ENCODE data around the gene AKAP5. TPM values are rescaled to one million over a fixed set of nuclear protein-coding genes. Genes with fewer than 3 reads are reported as not detected.

Gene AKAP5
- total and polyA plus RNA-seq, 2 experiments from 2014 or later, result 0.08 to 0.22 TPM

DNA sequence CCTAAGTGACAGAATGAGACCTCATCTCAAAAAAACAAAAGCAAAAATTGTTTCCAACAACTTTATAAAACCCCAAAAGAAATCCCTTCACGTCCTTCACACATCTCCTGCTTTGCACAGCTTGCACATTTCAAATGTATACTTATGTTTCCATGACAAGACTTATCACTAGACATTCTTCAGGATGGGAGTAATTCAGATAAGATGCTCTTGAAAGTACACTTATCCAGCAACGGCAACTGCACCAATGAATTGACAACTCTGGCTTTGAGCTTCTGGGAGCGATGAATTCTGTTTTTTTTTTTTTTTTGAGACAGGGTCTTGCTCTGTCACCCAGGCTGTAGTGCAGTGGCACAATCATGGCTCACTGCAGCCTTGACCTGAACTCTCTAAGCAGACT, 30.8 kb upstream of the AKAP5 start:
- no peaks in the 10 kb centered on the region for H3K79me2 ChIP-seq (ENCODE audit: insufficient read depth)
- WGBS, 2 experiments (ENCODE audit: low coverage in 1 of 2, low lambda C conversion rate in 2 of 2, missing lambda C conversion rate in 2 of 2), result 98 to 99% methylated on average over 3 of the region's 3 CpGs
- in situ Hi-C loops (cut with MboI), result no loop called here
- H3K9ac ChIP-seq, result no peak overlapping the region
- H3K36me3 ChIP-seq (ENCODE audit: low read depth), result peaks cover 29% of the 10 kb centered on the region; the same call in 1 of the 2 replicates
- H3K27ac ChIP-seq, result no peak overlapping the region
- peaks cover 23% of the 10 kb centered on the region for H3F3A ChIP-seq (ENCODE audit: insufficient read depth)
- H3K4me1 ChIP-seq (ENCODE audit: insufficient read depth), result peaks cover 23% of the 10 kb centered on the region
- H3K27me3 ChIP-seq (replicated peaks; ENCODE audit: insufficient read depth), result no peaks in the 10 kb centered on the region
- no peaks in the 10 kb centered on the region for H4K20me1 ChIP-seq (ENCODE audit: insufficient read depth)
- no peak for DNase-seq
- TF ChIP-seq EZH2 (IDR thresholded peaks at IDR 0.05; ENCODE audit: insufficient read depth, poor library complexity, severe bottlenecking), result no peak
- TF ChIP-seq EZH2phosphoT487 (IDR thresholded peaks at IDR 0.05; ENCODE audit: insufficient read depth, low read depth), result no peak
- no peaks in the 10 kb centered on the region for H3K9me3 ChIP-seq (ENCODE audit: low read depth)
- H3K9me2 ChIP-seq (ENCODE audit: insufficient read depth), result no peaks in the 10 kb centered on the region
- no peak overlapping the region for H3K4me2 ChIP-seq (ENCODE audit: unreplicated experiment)
- H3K4me3 ChIP-seq, result no peak overlapping the region
- no peak overlapping the region for H2AFZ ChIP-seq

DNA sequence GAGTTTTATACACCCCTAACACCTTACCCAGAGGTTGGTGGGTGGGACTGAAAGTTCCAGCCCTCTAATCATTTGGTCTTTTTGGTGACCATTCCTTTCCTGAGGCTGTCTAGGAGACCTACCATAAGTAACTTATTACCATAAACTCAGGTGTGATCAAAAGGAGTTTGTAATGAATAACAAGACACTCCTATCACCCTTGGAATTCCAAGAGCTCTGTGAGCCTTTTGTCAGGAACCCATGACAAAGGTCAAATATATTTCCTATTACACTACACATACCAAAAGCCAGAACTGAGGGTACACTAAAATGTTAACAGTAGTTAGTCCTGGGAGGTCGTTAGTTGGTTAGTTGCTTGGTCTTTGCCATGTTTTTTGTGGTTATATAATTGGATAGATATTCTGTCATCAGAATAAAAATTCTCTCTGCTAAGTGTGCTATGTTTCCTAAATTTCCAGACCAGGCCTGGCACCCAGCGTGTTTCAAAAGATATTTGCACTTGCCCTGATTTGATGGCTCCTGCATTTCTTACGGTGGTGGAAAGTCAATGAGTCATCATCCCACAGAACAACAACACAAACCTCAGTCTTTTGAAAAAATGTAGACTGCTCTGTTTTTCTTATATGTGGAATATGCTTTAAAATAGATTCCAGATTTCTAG, 27.0 kb upstream of the AKAP5 start:
- peak overlapping the region; percentile 17; the same call in 1 of the 2 replicates for H3K4me3 ChIP-seq
- peak; percentile 88 for DNase-seq
- H3K9me3 ChIP-seq (ENCODE audit: low read depth), result no peaks in the 10 kb centered on the region
- H3K9me2 ChIP-seq (ENCODE audit: insufficient read depth), result no peaks in the 10 kb centered on the region
- in situ Hi-C loops (cut with MboI), result no loop called here
- H3K9ac ChIP-seq, result no peak overlapping the region; the same call in 1 of the 2 replicates
- H3K4me2 ChIP-seq (ENCODE audit: unreplicated experiment), result peak overlapping the region; percentile 54
- 0 out of 2 replicates have a peak, but pooled peaks cover 12% of the 10 kb centered on the region for H3K36me3 ChIP-seq (ENCODE audit: low read depth)
- H3F3A ChIP-seq (ENCODE audit: insufficient read depth), result peaks cover 32% of the 10 kb centered on the region
- 6 to 7% methylated on average over 3 of the region's 3 CpGs for WGBS, 2 experiments (ENCODE audit: low coverage in 1 of 2, low lambda C conversion rate in 2 of 2, missing lambda C conversion rate in 2 of 2)
- H3K4me1 ChIP-seq (ENCODE audit: insufficient read depth), result peaks cover 31% of the 10 kb centered on the region
- H3K79me2 ChIP-seq (ENCODE audit: insufficient read depth), result no peaks in the 10 kb centered on the region
- no peaks in the 10 kb centered on the region for H4K20me1 ChIP-seq (ENCODE audit: insufficient read depth)
- no peak for TF ChIP-seq EZH2 (IDR thresholded peaks at IDR 0.05; ENCODE audit: insufficient read depth, poor library complexity, severe bottlenecking)
- TF ChIP-seq EZH2phosphoT487 (IDR thresholded peaks at IDR 0.05; ENCODE audit: insufficient read depth, low read depth), result no peak
- H2AFZ ChIP-seq, result no peak overlapping the region
- no peaks in the 10 kb centered on the region for H3K27me3 ChIP-seq (replicated peaks; ENCODE audit: insufficient read depth)
- peak overlapping the region; percentile 53 for H3K27ac ChIP-seq

DNA sequence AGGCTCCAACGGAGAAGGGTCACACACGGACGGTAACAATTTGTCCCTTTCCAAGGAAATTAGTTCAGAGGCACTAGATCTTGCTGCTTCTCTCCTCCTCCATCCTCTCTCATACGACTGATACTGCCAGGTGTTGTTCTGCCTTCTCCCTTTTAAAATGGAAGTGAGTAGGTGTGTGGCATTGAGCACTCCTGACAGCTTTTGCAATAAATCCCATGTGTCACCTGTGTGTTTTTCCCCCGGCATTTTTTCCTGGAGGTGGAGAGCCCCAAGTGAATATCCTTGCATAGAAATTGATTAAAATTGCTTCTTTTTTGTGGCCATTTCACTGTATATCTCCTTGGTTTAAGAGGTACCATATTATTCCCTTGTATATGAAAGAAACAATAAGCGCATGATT, 26.2 kb upstream of the AKAP5 start:
- Histone ChIP-seq H3K9ac (no peak overlapping the region; the same call in 1 of the 2 replicates), H3F3A (ENCODE audit: insufficient read depth) (peaks cover 32% of the 10 kb centered on the region), H3K4me3 (0 out of 2 replicates have a peak overlapping the region, but pooled peaks have one; percentile 12), H3K9me2 (ENCODE audit: insufficient read depth) (no peaks in the 10 kb centered on the region), H3K27ac (peak overlapping the region; percentile 53), H3K36me3 (ENCODE audit: low read depth) (0 out of 2 replicates have a peak, but pooled peaks cover 12% of the 10 kb centered on the region), H2AFZ (no peak overlapping the region), H3K79me2 (ENCODE audit: insufficient read depth) (no peaks in the 10 kb centered on the region), H3K4me2 (ENCODE audit: unreplicated experiment) (peak overlapping the region; percentile 54), H3K4me1 (ENCODE audit: insufficient read depth) (peaks cover 31% of the 10 kb centered on the region), H4K20me1 (ENCODE audit: insufficient read depth) (no peaks in the 10 kb centered on the region), H3K27me3 (replicated peaks; ENCODE audit: insufficient read depth) (no peaks in the 10 kb centered on the region), H3K9me3 (ENCODE audit: low read depth) (no peaks in the 10 kb centered on the region)
- in situ Hi-C loops (cut with MboI), result no loop called here
- 86 to 92% methylated on average over 6 of the region's 6 CpGs for WGBS, 2 experiments (ENCODE audit: low coverage in 1 of 2, low lambda C conversion rate in 2 of 2, missing lambda C conversion rate in 2 of 2)
- TF ChIP-seq EZH2phosphoT487 (IDR thresholded peaks at IDR 0.05; ENCODE audit: insufficient read depth, low read depth) (no peak), EZH2 (IDR thresholded peaks at IDR 0.05; ENCODE audit: insufficient read depth, poor library complexity, severe bottlenecking) (no peak)
- DNase-seq, result no peak

DNA sequence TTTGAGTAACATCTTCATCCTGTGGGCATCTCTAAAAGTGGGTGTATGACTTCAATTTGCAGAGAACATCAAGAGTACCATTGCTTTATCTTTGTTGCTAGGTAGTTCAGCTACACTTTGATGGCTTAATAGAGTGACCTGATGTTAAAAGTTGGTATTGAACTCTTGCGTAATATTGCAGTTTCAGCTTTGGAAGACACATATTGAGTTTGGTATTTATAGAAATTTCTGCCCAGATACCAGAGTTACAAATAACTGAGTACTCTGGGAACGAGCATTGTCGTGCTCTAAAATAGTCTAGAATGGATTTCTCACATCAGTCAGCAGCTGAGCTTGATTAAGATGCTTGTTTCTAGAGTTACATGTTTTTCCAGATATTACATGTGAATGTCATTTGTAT, 24.8 kb upstream of the AKAP5 start:
- Histone ChIP-seq H3K36me3 (ENCODE audit: low read depth) (0 out of 2 replicates have a peak, but pooled peaks cover 7% of the 10 kb centered on the region), H3K9ac (no peak overlapping the region), H3K9me3 (ENCODE audit: low read depth) (no peaks in the 10 kb centered on the region), H3K27me3 (replicated peaks; ENCODE audit: insufficient read depth) (no peaks in the 10 kb centered on the region), H3K79me2 (ENCODE audit: insufficient read depth) (no peaks in the 10 kb centered on the region), H3K4me3 (no peak overlapping the region), H3K9me2 (ENCODE audit: insufficient read depth) (no peaks in the 10 kb centered on the region), H3K27ac (no peak overlapping the region), H4K20me1 (ENCODE audit: insufficient read depth) (no peaks in the 10 kb centered on the region), H3F3A (ENCODE audit: insufficient read depth) (peaks cover 32% of the 10 kb centered on the region), H3K4me2 (ENCODE audit: unreplicated experiment) (no peak overlapping the region), H3K4me1 (ENCODE audit: insufficient read depth) (peaks cover 37% of the 10 kb centered on the region), H2AFZ (no peak overlapping the region)
- in situ Hi-C loops (cut with MboI), result no loop called here
- peak; percentile 61 for DNase-seq
- WGBS, 2 experiments (ENCODE audit: low coverage in 1 of 2, low lambda C conversion rate in 2 of 2, missing lambda C conversion rate in 2 of 2), result 61 to 70% methylated on average over 3 of the region's 3 CpGs
- no peak for TF ChIP-seq EZH2phosphoT487 (IDR thresholded peaks at IDR 0.05; ENCODE audit: insufficient read depth, low read depth)
- TF ChIP-seq EZH2 (IDR thresholded peaks at IDR 0.05; ENCODE audit: insufficient read depth, poor library complexity, severe bottlenecking), result no peak
